ENCODE measurements around the gene SLC52A1.

Gene SLC52A1

GRCh38 chr17:5068236-5068635 is 33.0 kb upstream of the SLC52A1 start:
- Histone ChIP-seq H2AFZ (ENCODE audit: low read length) (no peak overlapping the region), H3K4me3 (ENCODE audit: low read depth, low read length, poor library complexity, severe bottlenecking) (no peak overlapping the region), H3K4me1 (ENCODE audit: insufficient read depth, low read length, severe bottlenecking) (no peaks in the 10 kb centered on the region), H3K79me2 (ENCODE audit: insufficient read depth, low read length) (no peaks in the 10 kb centered on the region), H3K9ac (ENCODE audit: low read length) (no peak overlapping the region), H3K27me3 (ENCODE audit: insufficient read depth, low read length) (no peaks in the 10 kb centered on the region; the same call in 1 of the 2 replicates), H3K4me2 (ENCODE audit: low read length) (no peak overlapping the region), H3K36me3 (ENCODE audit: insufficient read depth, low read length) (no peaks in the 10 kb centered on the region), H3K9me2 (ENCODE audit: low read depth, low read length) (no peaks in the 10 kb centered on the region), H3K9me3 (ENCODE audit: low read length) (no peaks in the 10 kb centered on the region), H3F3A (ENCODE audit: insufficient read depth, low read length) (no peaks in the 10 kb centered on the region), H4K20me1 (ENCODE audit: insufficient read depth, low read length) (no peaks in the 10 kb centered on the region), H3K27ac (ENCODE audit: low read depth, low read length, poor library complexity, severe bottlenecking) (no peak overlapping the region)
- TF ChIP-seq, protein P1, sequence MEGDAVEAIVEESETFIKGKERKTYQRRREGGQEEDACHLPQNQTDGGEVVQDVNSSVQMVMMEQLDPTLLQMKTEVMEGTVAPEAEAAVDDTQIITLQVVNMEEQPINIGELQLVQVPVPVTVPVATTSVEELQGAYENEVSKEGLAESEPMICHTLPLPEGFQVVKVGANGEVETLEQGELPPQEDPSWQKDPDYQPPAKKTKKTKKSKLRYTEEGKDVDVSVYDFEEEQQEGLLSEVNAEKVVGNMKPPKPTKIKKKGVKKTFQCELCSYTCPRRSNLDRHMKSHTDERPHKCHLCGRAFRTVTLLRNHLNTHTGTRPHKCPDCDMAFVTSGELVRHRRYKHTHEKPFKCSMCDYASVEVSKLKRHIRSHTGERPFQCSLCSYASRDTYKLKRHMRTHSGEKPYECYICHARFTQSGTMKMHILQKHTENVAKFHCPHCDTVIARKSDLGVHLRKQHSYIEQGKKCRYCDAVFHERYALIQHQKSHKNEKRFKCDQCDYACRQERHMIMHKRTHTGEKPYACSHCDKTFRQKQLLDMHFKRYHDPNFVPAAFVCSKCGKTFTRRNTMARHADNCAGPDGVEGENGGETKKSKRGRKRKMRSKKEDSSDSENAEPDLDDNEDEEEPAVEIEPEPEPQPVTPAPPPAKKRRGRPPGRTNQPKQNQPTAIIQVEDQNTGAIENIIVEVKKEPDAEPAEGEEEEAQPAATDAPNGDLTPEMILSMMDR (IDR thresholded peaks at IDR 0.05; ENCODE audit: low read length), result no peak
- TF ChIP-seq EZH2 (IDR thresholded peaks at IDR 0.05; ENCODE audit: borderline replicate concordance, low read length), result no peak

DNA sequence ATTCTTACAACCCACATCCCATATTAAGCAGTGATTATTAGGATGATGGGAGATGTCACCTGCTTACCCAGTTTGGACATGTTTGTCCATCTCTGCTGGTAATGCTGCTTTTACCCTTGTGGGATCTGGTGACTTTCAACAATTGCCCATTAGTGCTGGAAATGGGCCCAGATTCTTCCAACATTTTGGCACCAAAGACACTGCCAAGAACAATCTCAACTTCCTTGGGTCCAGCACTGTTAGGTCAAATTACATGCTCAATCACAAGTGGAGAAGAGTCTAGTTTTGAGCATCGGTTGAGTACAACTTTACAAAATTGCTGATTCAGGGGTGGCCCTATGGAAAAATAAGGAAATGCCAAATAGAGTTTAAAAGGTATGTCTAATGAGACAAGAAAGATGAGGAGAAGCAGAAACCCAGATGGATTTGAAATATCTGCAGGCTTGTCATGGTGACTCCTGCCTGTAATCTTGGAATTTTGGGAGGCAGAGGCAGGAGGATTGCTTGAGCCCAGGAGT is 30.1 kb upstream of the SLC52A1 start:
- H3K4me3 ChIP-seq (ENCODE audit: low read depth, low read length, poor library complexity, severe bottlenecking), result no peak overlapping the region
- H3K36me3 ChIP-seq (ENCODE audit: insufficient read depth, low read length), result no peaks in the 10 kb centered on the region
- no peaks in the 10 kb centered on the region for H3K79me2 ChIP-seq (ENCODE audit: insufficient read depth, low read length)
- no peak overlapping the region for H3K27ac ChIP-seq (ENCODE audit: low read depth, low read length, poor library complexity, severe bottlenecking)
- H3K9me3 ChIP-seq (ENCODE audit: low read length), result no peaks in the 10 kb centered on the region
- H3K9me2 ChIP-seq (ENCODE audit: low read depth, low read length), result no peaks in the 10 kb centered on the region
- no peaks in the 10 kb centered on the region for H3K4me1 ChIP-seq (ENCODE audit: insufficient read depth, low read length, severe bottlenecking)
- H4K20me1 ChIP-seq (ENCODE audit: insufficient read depth, low read length), result no peaks in the 10 kb centered on the region
- H3K27me3 ChIP-seq (ENCODE audit: insufficient read depth, low read length), result no peaks in the 10 kb centered on the region; the same call in 1 of the 2 replicates
- no peak overlapping the region for H2AFZ ChIP-seq (ENCODE audit: low read length)
- TF ChIP-seq EZH2 (IDR thresholded peaks at IDR 0.05; ENCODE audit: borderline replicate concordance, low read length), result no peak
- no peak overlapping the region for H3K9ac ChIP-seq (ENCODE audit: low read length)
- H3K4me2 ChIP-seq (ENCODE audit: low read length), result no peak overlapping the region
- H3F3A ChIP-seq (ENCODE audit: insufficient read depth, low read length), result no peaks in the 10 kb centered on the region

- H3K4me3 ChIP-seq (ENCODE audit: low read depth, low read length, poor library complexity, severe bottlenecking), result no peak overlapping the region
- H3K79me2 ChIP-seq (ENCODE audit: insufficient read depth, low read length), result no peaks in the 10 kb centered on the region
- H3K9me3 ChIP-seq (ENCODE audit: low read length), result no peaks in the 10 kb centered on the region
- H3K27ac ChIP-seq (ENCODE audit: low read depth, low read length, poor library complexity, severe bottlenecking), result no peak overlapping the region
- no peak for TF ChIP-seq EZH2 (IDR thresholded peaks at IDR 0.05; ENCODE audit: borderline replicate concordance, low read length)
- TF ChIP-seq, protein P1 (IDR thresholded peaks at IDR 0.05; ENCODE audit: low read length), result no peak
- no peaks in the 10 kb centered on the region for H3K4me1 ChIP-seq (ENCODE audit: insufficient read depth, low read length, severe bottlenecking)
- no peaks in the 10 kb centered on the region for H3F3A ChIP-seq (ENCODE audit: insufficient read depth, low read length)
- no peaks in the 10 kb centered on the region for H4K20me1 ChIP-seq (ENCODE audit: insufficient read depth, low read length)
- H3K27me3 ChIP-seq (ENCODE audit: insufficient read depth, low read length), result no peaks in the 10 kb centered on the region
- no peak overlapping the region for H3K4me2 ChIP-seq (ENCODE audit: low read length)
- no peak overlapping the region for H2AFZ ChIP-seq (ENCODE audit: low read length)
- H3K36me3 ChIP-seq (ENCODE audit: insufficient read depth, low read length), result no peaks in the 10 kb centered on the region
- no peak overlapping the region for H3K9ac ChIP-seq (ENCODE audit: low read length)
- H3K9me2 ChIP-seq (ENCODE audit: low read depth, low read length), result no peaks in the 10 kb centered on the region
Observed at GRCh38 chr17:5055543-5055942, 20.3 kb upstream of the SLC52A1 start.

GRCh38 chr17:5050278-5050677 is 15.1 kb upstream of the SLC52A1 start:
- no peaks in the 10 kb centered on the region for H4K20me1 ChIP-seq (ENCODE audit: insufficient read depth, low read length)
- no peaks in the 10 kb centered on the region for H3K36me3 ChIP-seq (ENCODE audit: insufficient read depth, low read length)
- no peaks in the 10 kb centered on the region for H3K27me3 ChIP-seq (ENCODE audit: insufficient read depth, low read length)
- H3K9ac ChIP-seq (ENCODE audit: low read length), result no peak overlapping the region
- no peaks in the 10 kb centered on the region for H3K9me3 ChIP-seq (ENCODE audit: low read length)
- no peak overlapping the region for H3K27ac ChIP-seq (ENCODE audit: low read depth, low read length, poor library complexity, severe bottlenecking)
- H3F3A ChIP-seq (ENCODE audit: insufficient read depth, low read length), result no peaks in the 10 kb centered on the region
- H3K9me2 ChIP-seq (ENCODE audit: low read depth, low read length), result no peaks in the 10 kb centered on the region
- H2AFZ ChIP-seq (ENCODE audit: low read length), result no peak overlapping the region
- no peaks in the 10 kb centered on the region for H3K79me2 ChIP-seq (ENCODE audit: insufficient read depth, low read length)
- no peak overlapping the region for H3K4me2 ChIP-seq (ENCODE audit: low read length)
- H3K4me3 ChIP-seq (ENCODE audit: low read depth, low read length, poor library complexity, severe bottlenecking), result no peak overlapping the region
- peaks cover 9% of the 10 kb centered on the region for H3K4me1 ChIP-seq (ENCODE audit: insufficient read depth, low read length, severe bottlenecking)
- TF ChIP-seq EZH2 (IDR thresholded peaks at IDR 0.05; ENCODE audit: borderline replicate concordance, low read length), result no peak
- TF ChIP-seq, protein P1 (IDR thresholded peaks at IDR 0.05; ENCODE audit: low read length), result no peak
